HEK293T (cell line): ENCODE measurements around the gene ZNF8.

Experiments used
- BHLHE40 ChIP-seq: fragments of 450-650 bp; IDR thresholded peaks from 2 replicates; pipeline ENCODE4 v1.6.1; 2016; ENCODE audit warnings: mild to moderate bottlenecking, moderate library complexity, borderline replicate concordance
- CTBP1 ChIP-seq: fragments of 450-650 bp; IDR thresholded peaks from 2 replicates; pipeline ENCODE4 v1.6.1; 2016; ENCODE audit warnings: borderline replicate concordance
- ELF4 ChIP-seq: fragments of 450-650 bp; IDR thresholded peaks from 2 replicates; pipeline ENCODE4 v1.6.1; 2017; ENCODE audit warnings: antibody characterized with exemption
- FOXA1 ChIP-seq: fragments of 450-650 bp; IDR thresholded peaks from 2 replicates; pipeline ENCODE4 v1.6.1; 2016; ENCODE audit warnings: mild to moderate bottlenecking
- FOXM1 ChIP-seq: fragments of 450-650 bp; IDR thresholded peaks from 2 replicates; pipeline ENCODE4 v1.6.1; 2017; ENCODE audit warnings: mild to moderate bottlenecking, borderline replicate concordance
- HDGF ChIP-seq: fragments of 450-650 bp; IDR thresholded peaks from 2 replicates; pipeline ENCODE4 v1.6.1; 2017; ENCODE audit warnings: antibody characterized with exemption, borderline replicate concordance
- LEF1 ChIP-seq: fragments of 450-650 bp; IDR thresholded peaks from 2 replicates; pipeline ENCODE4 v1.6.1; 2017; ENCODE audit warnings: mild to moderate bottlenecking, borderline replicate concordance
- NFRKB ChIP-seq: fragments of 450-650 bp; IDR thresholded peaks from 2 replicates; pipeline ENCODE4 v1.6.1; 2016; ENCODE audit warnings: mild to moderate bottlenecking, moderate library complexity
- PKNOX1 ChIP-seq: fragments of 450-650 bp; IDR thresholded peaks from 2 replicates; pipeline ENCODE4 v1.6.1; 2016
- SP1 ChIP-seq: fragments of 450-650 bp; IDR thresholded peaks from 2 replicates; pipeline ENCODE4 v1.6.1; 2017
- SUZ12 ChIP-seq: fragments of 450-650 bp; IDR thresholded peaks from 2 replicates; pipeline ENCODE4 v1.6.1; 2016; ENCODE audit warnings: mild to moderate bottlenecking
- TARDBP ChIP-seq: fragments of 450-650 bp; IDR thresholded peaks from 2 replicates; pipeline ENCODE4 v1.6.1; 2016

- TF ChIP-seq PKNOX1 = no peak
- no peak for TF ChIP-seq SP1
- no peak for TF ChIP-seq FOXM1
- TF ChIP-seq SUZ12 = no peak
- no peak for TF ChIP-seq CTBP1
- TF ChIP-seq BHLHE40 = no peak
- TF ChIP-seq TARDBP = no peak
- no peak for TF ChIP-seq LEF1
- no peak for TF ChIP-seq FOXA1
- no peak for TF ChIP-seq NFRKB
- no peak for TF ChIP-seq HDGF
- no peak for TF ChIP-seq ELF4
These were observed 39.5 kb downstream of the ZNF8 start for GRCh38 chr19:58318297-58318696.
